OCI-LY7 (cell line): ENCODE measurements around the gene REST.

Source experiments
- CTCF ChIP-seq: fragments of 200-600 bp; sonication (generic); conservative IDR thresholded peaks from 2 replicates; pipeline ENCODE4 v1.5.1; 2014; ENCODE audit warnings: mild to moderate bottlenecking, antibody characterized with exemption, low read length, moderate library complexity, mixed read lengths
- EZH2phosphoT487 ChIP-seq: fragments of 200-600 bp; sonication (generic); IDR thresholded peaks from 2 replicates; pipeline ENCODE4 v1.6.1; 2018; ENCODE audit warnings: low read depth, borderline replicate concordance, mild to moderate bottlenecking, mixed run types, antibody characterized with exemption, low read length, moderate library complexity, mixed read lengths

GRCh38 chr4:56941403-56941802 lies 33.7 kb downstream of the REST start:
- no peak for TF ChIP-seq CTCF
- TF ChIP-seq EZH2phosphoT487, result no peak
